ENCODE results near the gene ST7.

Gene ST7

DNA sequence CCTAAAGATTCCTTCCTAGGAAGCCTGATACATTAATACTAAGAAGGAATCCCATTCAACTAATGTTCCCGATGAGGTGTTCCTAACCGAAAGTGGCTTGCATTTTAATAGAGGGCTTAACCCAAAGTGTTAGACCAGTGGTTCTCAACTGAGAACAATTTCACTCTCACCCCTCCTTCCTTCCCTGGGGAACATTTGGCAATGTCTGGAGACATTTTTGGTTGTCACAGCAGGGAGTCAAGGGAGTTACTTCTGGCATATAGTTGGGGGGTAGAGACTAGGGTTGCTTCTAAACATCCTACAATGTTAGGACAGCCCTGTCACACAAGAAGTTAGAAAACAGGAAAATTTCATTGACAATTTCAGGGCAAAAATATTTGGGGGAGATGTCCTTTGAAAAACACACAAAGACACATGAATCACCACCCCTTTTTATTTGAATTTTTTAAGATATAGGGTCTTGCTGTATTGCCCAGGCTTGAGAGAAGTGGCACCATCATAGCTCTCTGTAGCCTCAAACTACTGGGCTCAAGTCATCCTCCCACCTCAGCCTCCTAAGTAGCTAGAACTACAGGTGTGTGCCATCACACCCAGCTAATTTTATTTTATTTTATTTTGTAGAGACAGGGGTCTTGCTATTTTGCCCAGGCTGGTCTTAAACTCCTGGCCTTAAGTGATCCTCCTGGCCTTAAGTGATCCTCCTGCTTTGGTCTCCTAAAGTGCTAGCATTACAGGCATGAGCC lies 318.9 kb downstream of the ST7 start:
- TF ChIP-seq POLR2A (IDR thresholded peaks at IDR 0.05; ENCODE audit: extremely low read depth, insufficient read length) (no peak), MYC (IDR thresholded peaks at IDR 0.05; ENCODE audit: low read depth, low read length) (no peak)
- TF ChIP-seq, protein P1, sequence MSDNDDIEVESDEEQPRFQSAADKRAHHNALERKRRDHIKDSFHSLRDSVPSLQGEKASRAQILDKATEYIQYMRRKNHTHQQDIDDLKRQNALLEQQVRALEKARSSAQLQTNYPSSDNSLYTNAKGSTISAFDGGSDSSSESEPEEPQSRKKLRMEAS (IDR thresholded peaks at IDR 0.05; ENCODE audit: low read depth, low read length) = no peak
- TF ChIP-seq, protein P2, sequence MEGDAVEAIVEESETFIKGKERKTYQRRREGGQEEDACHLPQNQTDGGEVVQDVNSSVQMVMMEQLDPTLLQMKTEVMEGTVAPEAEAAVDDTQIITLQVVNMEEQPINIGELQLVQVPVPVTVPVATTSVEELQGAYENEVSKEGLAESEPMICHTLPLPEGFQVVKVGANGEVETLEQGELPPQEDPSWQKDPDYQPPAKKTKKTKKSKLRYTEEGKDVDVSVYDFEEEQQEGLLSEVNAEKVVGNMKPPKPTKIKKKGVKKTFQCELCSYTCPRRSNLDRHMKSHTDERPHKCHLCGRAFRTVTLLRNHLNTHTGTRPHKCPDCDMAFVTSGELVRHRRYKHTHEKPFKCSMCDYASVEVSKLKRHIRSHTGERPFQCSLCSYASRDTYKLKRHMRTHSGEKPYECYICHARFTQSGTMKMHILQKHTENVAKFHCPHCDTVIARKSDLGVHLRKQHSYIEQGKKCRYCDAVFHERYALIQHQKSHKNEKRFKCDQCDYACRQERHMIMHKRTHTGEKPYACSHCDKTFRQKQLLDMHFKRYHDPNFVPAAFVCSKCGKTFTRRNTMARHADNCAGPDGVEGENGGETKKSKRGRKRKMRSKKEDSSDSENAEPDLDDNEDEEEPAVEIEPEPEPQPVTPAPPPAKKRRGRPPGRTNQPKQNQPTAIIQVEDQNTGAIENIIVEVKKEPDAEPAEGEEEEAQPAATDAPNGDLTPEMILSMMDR (IDR thresholded peaks at IDR 0.05; ENCODE audit: low read depth, low read length) = no peak
- no peak overlapping the region for H3K4me3 ChIP-seq (ENCODE audit: low read depth, low read length)
- DNase-seq (ENCODE audit: low read depth) = no peak

DNA sequence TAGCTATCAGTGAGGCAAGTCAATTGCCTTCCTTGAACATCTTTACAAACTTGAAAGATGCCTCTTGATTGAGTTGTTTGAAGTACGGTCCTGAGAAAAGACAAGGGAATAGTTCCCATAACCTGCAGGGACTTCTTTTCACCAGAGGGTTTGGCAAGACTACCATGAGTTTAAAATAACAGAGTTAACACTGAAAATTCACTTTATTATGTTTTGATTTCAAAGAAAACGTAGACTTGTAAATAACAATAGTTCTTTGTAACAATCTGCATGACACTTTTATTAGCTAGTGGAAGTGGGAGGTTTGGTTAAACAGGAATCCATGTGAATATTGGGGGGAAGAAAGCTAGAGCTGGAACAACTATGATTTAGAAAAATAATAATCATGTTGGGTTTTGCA lies 320.0 kb downstream of the ST7 start:
- no peak for DNase-seq (ENCODE audit: low read depth)
- TF ChIP-seq, protein P1 (IDR thresholded peaks at IDR 0.05; ENCODE audit: low read depth, low read length) = no peak
- TF ChIP-seq, protein P2 (IDR thresholded peaks at IDR 0.05; ENCODE audit: low read depth, low read length) = no peak
- TF ChIP-seq POLR2A (IDR thresholded peaks at IDR 0.05; ENCODE audit: extremely low read depth, insufficient read length) = no peak
- no peak overlapping the region for H3K4me3 ChIP-seq (ENCODE audit: low read depth, low read length)

DNA sequence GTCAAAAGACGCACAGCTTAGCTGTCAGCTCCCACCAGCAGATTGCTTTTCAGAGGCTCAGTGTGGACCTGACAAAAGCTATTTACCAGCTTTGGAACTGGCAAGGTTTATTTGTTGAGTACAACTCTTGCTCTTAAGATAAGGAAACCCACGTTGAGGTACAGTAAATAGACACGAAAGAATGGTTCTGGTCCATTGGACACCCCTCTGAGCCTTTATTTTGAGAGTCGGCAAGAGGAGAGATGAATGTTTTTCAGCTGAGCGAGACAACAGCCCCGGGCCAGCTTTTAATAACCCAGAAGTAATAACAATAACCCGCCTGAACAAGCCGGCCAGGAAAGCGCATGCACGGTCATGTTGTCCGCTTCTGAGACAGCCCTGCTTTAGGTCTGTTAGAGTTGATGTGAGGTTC lies 320.5 kb downstream of the ST7 start:
- no peak overlapping the region for H3K4me3 ChIP-seq (ENCODE audit: low read depth, low read length)
- no peak for TF ChIP-seq MYC (IDR thresholded peaks at IDR 0.05; ENCODE audit: low read depth, low read length)
- TF ChIP-seq POLR2A (IDR thresholded peaks at IDR 0.05; ENCODE audit: extremely low read depth, insufficient read length) = no peak
- TF ChIP-seq, protein P2 (IDR thresholded peaks at IDR 0.05; ENCODE audit: low read depth, low read length) = no peak
- TF ChIP-seq, protein P1 (IDR thresholded peaks at IDR 0.05; ENCODE audit: low read depth, low read length) = no peak
- no peak for DNase-seq (ENCODE audit: low read depth)

DNA sequence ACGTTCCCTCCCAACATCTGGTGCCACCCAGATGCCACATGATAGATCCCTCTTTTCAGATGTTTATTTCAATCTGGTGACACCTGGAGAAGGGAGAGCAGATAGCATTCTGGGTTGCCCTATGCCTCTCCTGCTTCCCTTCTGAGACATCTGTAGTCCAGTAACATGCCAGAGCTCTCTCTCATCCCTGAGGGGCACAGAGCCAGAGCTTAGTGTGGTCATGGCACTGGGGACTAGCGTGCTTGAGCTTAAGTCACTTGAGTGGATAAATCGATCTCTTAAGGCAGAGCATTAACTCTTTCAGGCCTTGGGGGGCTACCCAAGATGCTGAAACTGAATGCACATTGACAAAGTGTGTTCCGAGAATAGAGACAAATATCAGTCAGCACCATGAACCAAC lies 321.6 kb downstream of the ST7 start:
- no peak for DNase-seq (ENCODE audit: low read depth)
- TF ChIP-seq, protein P2 (IDR thresholded peaks at IDR 0.05; ENCODE audit: low read depth, low read length) = no peak
- TF ChIP-seq, protein P1 (IDR thresholded peaks at IDR 0.05; ENCODE audit: low read depth, low read length) = no peak
- no peak for TF ChIP-seq MYC (IDR thresholded peaks at IDR 0.05; ENCODE audit: low read depth, low read length)
- TF ChIP-seq POLR2A (IDR thresholded peaks at IDR 0.05; ENCODE audit: extremely low read depth, insufficient read length) = no peak

DNA sequence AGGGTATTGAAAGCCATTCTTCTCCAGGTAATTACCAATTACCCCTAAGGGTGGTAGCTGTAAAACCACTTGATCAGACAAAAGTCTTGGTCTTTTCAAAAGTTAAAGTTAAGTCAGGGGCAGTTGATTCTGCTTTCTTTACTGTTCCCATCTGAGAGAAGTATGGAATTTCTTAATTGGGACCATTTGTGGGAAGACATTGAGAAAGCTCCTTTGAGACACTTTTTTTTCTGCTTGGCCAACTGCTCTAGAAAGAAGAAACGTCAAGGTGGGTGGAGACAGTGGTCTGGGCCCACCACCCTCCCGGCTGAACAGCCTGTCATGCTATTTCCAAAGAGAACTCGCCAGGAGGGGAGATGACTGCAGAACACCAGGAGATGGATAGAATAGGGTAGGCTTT lies 324.3 kb downstream of the ST7 start:
- TF ChIP-seq, protein P1 (IDR thresholded peaks at IDR 0.05; ENCODE audit: low read depth, low read length) = no peak
- TF ChIP-seq MYC (IDR thresholded peaks at IDR 0.05; ENCODE audit: low read depth, low read length) (no peak), POLR2A (IDR thresholded peaks at IDR 0.05; ENCODE audit: extremely low read depth, insufficient read length) (no peak)
- TF ChIP-seq, protein P2 (IDR thresholded peaks at IDR 0.05; ENCODE audit: low read depth, low read length) = no peak
- H3K4me3 ChIP-seq (ENCODE audit: low read depth, low read length) = no peak overlapping the region
- DNase-seq (ENCODE audit: low read depth) = no peak

More for the DNA sequence above, 321.6 kb downstream of the ST7 start:
- no peak overlapping the region for H3K4me3 ChIP-seq (ENCODE audit: low read depth, low read length)
